K562 treated with DMSO at 1 percent for 24 hours (cell line): ENCODE results near the gene LRRC8A. TPM values are rescaled to one million over a fixed set of nuclear protein-coding genes. Genes with fewer than 3 reads are reported as not detected.

Source experiments
- total RNA-seq: library from RNA; unstranded; fragments of 300-600 nt; gene quantifications from 2 replicates; pipeline ENCODE4 v1.2.3, GENCODE V29; 2022; ENCODE audit warnings: low read depth; ENCODE audit not compliant: insufficient read depth

The LRRC8A gene
- total RNA-seq, result 41.7 and 44.5 TPM in 2 replicates

DNA sequence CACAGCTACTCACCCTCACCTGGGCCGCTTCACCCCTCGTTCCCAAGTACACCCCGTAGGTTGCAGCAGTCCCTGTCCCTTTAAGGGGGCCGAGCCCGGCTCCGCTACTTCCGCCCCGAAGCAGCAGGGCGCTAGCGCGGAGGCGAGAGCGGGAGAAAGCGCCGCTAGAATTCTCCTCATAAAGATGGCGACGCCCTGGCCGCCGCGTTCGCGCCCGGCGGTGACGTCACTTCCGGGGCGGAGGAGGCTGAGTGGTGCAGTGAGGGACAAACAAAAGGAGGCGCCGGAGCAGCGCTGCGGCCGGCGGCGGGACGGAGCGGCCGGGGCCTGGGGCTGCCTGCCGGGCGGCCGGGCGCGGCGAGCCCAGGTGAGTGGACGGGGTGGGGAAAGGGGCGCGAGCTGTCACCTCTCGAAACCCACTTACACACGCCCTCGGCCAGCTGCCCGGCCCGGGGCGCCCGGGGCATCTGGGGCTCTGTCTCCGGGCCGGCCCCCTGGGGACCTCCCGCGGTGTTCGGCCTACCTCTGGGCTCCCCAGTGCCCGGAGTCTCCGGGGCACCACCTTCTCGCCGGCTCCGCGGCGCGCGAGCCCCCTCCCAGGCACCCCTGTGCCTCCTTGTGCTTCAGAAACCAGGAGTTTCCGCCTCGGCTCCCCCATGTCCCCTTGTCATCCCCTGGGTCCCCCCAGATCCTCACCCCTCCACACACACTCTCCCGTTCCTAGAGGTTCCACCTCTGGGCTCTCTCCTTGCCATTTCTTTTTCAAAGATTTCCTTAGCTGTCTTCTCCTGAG, at the start of gene LRRC8A, which contains the start of gene KYAT1:
Gene LRRC8A (plus strand): TSS at position 250 of the 793 bp plus-strand sequence. CDS start 25,032 bp downstream, outside the sequence.
Gene KYAT1 (minus strand): TSS at position 67 of the 793 bp plus-strand sequence. CDS start 36,545 bp downstream, outside the sequence.

DNA sequence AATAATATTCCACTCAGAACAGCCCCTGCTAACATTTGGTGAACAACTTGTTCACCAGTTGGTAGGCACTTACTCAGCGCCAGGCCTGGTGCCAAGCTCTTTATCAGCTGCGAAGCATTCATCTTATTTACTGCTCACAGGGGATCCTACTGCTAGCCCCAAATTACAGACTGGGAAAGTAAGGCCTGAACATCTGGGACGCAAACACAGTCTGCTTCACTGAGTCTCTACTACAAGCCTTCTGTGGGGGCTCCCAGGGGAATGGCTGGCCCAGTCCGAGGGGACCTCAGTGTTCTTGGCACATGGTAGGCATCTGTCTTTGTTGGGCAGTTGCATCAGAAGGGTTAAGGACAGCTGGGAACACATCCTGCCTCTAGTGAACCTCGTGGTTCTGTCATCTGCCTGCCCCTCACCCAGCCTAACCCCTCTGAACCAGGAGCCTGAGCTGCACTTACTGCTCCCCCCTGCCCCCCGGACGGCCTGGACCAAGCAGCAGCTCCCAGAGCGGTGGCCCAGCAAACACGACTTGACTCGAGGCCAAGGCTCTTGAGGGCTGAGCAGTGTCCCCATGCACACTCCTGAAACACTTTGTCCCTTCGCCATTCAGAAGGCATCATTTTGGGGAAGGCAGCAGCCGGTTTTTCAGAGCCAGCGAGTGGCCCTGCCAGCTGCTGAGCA, 38.6 kb downstream of the LRRC8A start, which contains the start of gene PHYHD1:
Gene PHYHD1 (plus strand): TSS at position 602 of the 678 bp plus-strand sequence. CDS start 1,342 bp downstream, outside the sequence.

DNA sequence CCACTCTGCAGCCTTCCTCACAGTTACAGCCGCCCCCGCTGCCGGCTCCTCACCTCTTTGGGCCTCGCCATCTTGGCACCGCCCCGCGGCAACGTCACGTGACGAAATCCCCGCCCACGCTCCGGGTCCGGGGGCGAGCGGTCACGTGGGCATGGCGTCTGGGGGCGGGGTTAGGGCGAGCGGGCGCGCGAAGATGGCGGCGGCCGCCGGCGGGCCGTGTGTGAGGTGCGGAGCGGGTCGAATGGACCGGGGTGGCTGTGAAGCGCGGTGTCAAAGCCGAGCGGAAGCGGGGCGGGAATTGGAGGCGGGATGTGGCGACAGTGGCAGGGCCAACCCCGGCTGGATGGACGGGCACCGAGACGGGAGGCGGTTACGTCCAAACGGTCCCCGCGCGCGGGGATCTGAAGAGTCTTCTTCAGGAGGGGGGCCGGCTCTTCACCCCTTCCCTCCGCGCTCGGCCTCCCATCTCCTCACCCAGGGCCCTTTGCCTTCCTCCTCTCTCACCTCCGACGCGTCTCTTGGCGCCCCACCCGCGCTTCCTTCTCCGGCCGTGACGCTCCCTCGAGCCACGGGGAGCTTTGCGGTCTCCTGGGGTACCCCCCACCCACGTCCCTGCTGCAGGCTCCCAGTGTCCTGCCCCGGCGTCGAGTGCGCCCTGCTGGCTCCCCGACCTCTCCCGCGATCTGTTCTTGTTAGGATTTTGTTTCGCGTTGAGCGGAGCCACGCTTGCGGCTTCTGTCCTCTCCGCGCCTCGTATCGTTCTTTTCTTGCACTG, 65.8 kb downstream of the LRRC8A start, which contains the start of the genes DOLK and NUP188:
Gene DOLK (minus strand): TSS at position 77 of the 775 bp plus-strand sequence. CDS start 300 bp downstream, outside the sequence.
Gene NUP188 (plus strand): TSS at position 173 of the 775 bp plus-strand sequence. CDS start 21 bp downstream, at position 194.

Other genes starting within 250 kb of the LRRC8A start
- gene DYNC2I2, start 225.3 kb upstream of the LRRC8A start, total RNA-seq, result 218 and 251 TPM in 2 replicates
- 256 and 274 TPM in 2 replicates for gene SET, start 192.9 kb upstream of the LRRC8A start, total RNA-seq
- 41.9 and 43.0 TPM in 2 replicates for gene PKN3, start 179.6 kb upstream of the LRRC8A start, total RNA-seq
- 95.0 and 101 TPM in 2 replicates for gene ZDHHC12, start 158.0 kb upstream of the LRRC8A start, total RNA-seq
- gene ZER1, start 110.2 kb upstream of the LRRC8A start, total RNA-seq, result 45.1 and 47.5 TPM in 2 replicates
- gene TBC1D13, start 94.9 kb upstream of the LRRC8A start, total RNA-seq, result 48.1 and 49.2 TPM in 2 replicates
- 217 and 239 TPM in 2 replicates for gene ENDOG, start 63.6 kb upstream of the LRRC8A start, total RNA-seq
- 28.2 and 29.7 TPM in 2 replicates for gene SPOUT1, start 52.3 kb upstream of the LRRC8A start, total RNA-seq
- 18.6 and 23.8 TPM in 2 replicates for gene KYAT1, start 183 bp upstream of the LRRC8A start, total RNA-seq
- 0.73 and 0.95 TPM in 2 replicates for gene PHYHD1, start 38.8 kb downstream of the LRRC8A start, total RNA-seq
- gene DOLK, start 65.5 kb downstream of the LRRC8A start, total RNA-seq, result 21.9 and 23.8 TPM in 2 replicates
- 63.9 and 64.0 TPM in 2 replicates for gene NUP188, start 65.6 kb downstream of the LRRC8A start, total RNA-seq
- 78.8 and 86.0 TPM in 2 replicates for gene SH3GLB2, start 146.2 kb downstream of the LRRC8A start, total RNA-seq
- 26.6 and 38.2 TPM in 2 replicates for gene MIGA2, start 154.5 kb downstream of the LRRC8A start, total RNA-seq
- gene DOLPP1, start 199.0 kb downstream of the LRRC8A start, total RNA-seq, result 22.2 and 23.3 TPM in 2 replicates
- gene CRAT, start 228.7 kb downstream of the LRRC8A start, total RNA-seq, result 35.0 and 37.3 TPM in 2 replicates
- gene PTPA, start 229.3 kb downstream of the LRRC8A start, total RNA-seq, result 131 and 137 TPM in 2 replicates